GM20431 (cell line): ENCODE data around the gene PMIS2.
"Not testable (repeated sequence)": the region's sequence is repeated elsewhere in the genome, so short reads cannot be mapped to it uniquely, and the experiment has no call there.

Experiments
- in situ Hi-C: fragments of 300-500 bp; cut with MseI, MboI; formaldehyde crosslinking; loops from one replicate; pipeline ENCODE4 v1.15.0; 2020; ENCODE audit warnings: low sequenced_read_pairs; ENCODE audit not compliant: unreplicated experiment

PMIS2 gene

DNA sequence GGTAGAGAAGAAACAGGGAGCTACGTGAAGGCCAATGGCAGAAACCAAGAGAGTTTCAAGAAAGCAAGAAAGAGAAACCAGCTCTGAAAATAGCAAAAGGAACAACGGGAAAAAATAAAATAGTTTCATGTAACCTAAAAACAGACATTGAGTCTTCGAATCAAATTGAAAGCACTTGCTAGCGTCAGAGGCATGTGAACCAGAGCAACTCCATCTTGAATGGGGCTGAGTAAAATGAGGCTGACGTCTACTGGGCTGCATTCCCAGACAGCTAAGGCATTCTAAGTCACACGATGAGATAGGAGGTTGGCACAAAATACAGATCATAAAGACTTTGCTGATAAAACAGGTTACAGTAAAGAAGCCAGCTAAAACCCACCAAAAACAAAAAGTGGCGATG, 7.3 kb upstream of the PMIS2 start:
- in situ Hi-C loops: no loop called here

DNA sequence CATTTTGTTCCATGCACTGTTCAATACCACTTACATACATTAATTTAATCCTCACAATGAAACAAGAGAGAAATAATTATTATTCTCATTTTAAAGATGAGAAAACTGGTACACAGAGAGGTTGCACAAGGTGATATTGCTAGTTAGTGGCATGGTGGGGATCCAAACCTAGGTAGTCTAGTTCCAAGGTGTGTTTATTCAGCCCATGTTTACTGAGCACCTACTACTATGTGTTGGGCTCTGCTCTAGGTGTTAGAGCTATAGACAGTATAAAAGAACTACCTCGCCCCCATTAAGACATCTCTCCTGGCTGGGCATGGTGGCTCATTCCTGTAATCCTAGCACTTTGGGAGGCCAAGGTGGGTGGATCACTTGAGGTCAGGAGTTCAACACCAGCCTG, 3.2 kb upstream of the PMIS2 start:
- in situ Hi-C loops: no loop called here

- in situ Hi-C loops: no loop called here
These were observed 1.3 kb downstream of the PMIS2 start for GRCh38 chr19:35587321-35587720.

DNA sequence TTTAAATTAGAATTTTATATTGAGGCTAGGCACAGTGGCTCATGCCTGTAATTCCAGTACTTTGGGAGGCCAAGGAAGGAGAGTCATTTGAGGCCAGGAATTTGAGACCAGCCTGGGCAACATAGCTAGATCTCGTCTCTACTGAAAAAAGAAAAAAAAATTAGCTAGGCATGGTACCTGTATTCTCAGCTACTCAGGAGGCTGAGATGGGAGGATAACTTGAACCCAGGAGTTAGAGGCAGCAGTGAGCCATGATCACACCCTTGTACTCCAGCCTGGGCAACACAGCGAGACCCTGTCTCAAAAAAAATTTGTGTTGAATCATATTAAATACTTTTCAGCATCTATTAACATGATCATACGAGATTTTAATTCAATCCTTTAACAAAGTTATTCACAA, 4.9 kb downstream of the PMIS2 start:
- in situ Hi-C loops: no loop called here

DNA sequence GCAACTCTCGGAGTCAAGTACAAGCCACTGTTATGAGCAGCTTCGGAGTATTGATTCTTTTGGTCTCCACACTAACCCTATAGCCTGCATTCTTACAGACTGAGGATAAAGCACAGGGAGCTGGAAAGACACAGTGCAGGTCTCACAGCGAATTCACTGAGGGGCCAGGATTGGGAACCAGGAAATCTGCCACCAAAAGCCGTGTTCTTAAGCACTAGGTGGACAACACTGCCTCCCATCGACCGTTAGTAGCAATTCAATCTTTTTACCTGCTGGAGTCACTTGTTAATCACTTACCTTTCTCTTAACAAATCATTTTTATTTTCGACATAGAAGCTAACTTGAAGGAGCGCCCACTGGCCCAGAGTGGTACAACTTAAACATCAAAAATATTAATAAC, 6.3 kb downstream of the PMIS2 start:
- in situ Hi-C loops: no loop called here

DNA sequence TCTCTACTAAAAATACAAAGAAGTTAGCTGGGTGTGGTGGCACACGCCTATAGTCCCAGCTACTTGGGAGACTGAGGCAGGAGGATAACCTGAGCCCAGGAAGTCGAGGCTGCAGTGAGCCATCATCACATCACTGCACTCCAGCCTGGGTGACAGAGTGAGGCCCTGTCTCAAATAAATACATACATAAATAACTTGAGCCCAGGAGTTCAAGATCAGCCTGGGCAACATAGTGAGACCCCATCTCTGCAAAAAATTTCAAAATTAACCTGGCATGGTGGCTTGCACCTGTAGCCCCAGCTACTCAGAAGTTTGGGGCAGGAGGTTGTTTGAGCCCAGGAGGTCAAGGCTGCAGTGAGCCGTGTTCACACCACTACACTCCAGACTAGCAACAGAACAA, 9.1 kb downstream of the PMIS2 start:
- in situ Hi-C loops: not testable (repeated sequence)

DNA sequence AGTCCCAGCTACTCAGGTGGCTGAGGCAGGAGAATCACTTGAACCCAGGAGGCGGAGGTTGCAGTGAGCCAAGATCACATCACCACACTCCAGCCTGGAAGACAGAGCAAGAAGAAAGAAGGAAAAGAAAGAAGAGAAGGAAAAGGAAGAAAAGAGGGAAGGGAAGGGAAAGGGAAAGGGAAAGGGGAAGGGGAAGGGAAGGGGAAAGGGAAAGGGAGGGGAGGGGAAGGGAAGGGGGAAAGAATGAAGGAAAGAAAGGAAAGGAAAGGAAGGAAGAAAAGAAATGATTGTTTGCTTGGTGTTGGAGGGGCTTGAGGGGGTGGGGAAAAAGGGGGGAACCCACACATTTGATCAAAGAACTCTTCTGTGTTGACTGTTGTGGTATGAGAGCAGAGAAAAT, 10.0 kb downstream of the PMIS2 start:
- in situ Hi-C loops: no loop called here

DNA sequence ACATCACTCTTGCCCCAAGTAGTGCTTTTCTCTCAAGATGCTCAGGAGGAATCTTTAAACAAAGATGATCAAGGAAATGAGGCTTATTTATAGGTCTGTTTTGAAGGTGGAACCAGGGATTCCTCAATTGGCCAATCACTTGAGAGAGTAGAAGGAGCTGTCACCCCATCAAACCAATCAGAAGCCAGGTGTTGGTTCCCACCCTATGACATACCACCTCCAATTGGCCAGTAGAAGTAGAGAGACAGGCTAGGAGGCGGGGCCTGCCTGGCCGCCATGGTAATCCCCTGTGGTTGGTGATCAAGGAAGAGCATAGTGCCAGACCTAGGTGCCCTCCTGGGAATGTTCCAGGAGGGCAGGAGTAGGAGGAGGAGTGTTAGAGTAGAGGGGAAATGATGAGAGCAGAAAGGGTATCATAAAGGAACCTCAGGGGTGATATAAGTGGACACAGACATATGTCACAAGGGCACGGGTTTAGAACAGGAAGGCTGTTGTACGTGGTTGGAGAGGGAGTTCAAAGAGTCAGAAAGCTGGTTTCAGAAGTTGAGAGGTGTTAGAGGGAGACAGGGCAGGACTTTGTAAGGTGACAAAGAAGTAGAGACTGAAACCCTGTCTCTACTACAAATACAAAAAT, 10.5 kb downstream of the PMIS2 start:
- in situ Hi-C loops: no loop called here

DNA sequence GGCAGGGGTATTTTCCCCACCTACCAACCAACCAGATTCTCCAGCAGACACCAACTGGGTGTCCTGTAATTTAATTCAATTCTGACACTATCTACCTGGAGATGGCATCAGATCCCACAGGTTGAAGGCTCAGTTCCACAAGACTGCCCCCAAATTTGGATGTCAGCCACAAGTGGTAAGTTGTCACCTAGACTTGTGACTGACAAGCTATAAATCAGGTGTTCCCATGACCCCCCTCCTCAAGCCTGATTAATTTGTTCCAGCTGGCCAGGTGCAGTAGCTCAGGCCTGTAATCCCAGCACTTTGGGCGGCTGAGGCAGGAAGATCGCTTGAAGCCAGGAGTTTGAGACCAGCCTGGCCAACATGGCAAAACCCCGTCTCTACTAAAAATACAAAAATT, 16.0 kb downstream of the PMIS2 start:
- in situ Hi-C loops: no loop called here

DNA sequence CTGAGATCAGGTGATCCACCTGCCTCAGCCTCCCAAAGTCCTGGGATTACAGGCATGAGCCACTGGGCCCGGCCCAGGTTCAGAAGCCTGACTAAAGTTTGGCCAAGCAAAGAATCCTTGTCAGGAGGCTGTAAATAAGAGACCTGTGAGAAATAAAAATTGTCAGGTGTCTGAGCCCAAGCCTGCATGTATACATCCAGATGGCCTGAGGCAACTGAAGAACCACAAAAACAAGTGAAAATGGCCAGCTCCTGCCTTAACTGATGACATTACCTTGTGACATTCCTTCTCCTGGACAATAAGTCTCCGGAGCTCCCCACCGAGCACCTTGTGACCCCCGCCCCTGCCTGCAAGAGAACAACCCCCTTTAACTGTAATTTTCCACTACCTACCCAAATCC, 18.5 kb downstream of the PMIS2 start:
- in situ Hi-C loops: not testable (repeated sequence)

GRCh38 chr19:35607170-35607569, 21.2 kb downstream of the PMIS2 start:
- in situ Hi-C loops: not testable (repeated sequence)

- in situ Hi-C loops: no loop called here
These were observed 21.7 kb downstream of the PMIS2 start for GRCh38 chr19:35607661-35608060.

DNA sequence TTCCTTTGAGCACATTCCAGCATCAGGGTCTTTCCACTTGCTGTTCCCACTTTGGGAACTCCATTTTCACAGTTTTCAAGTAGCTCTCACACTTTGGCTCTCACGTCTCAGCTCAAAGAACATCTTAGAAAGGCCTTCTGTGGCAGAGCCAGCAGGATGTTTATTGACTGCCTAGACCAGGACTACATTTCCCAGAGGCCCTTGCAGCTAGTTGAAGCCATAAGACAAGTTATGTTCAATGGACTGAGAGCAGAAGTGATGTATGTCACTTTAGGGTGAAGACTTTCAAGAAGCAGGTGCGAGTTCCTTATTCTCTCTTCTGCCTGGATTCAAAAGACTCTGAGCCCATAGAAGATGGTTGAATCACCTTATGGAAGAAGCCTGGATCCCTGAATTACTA, 22.3 kb downstream of the PMIS2 start:
- in situ Hi-C loops: no loop called here

DNA sequence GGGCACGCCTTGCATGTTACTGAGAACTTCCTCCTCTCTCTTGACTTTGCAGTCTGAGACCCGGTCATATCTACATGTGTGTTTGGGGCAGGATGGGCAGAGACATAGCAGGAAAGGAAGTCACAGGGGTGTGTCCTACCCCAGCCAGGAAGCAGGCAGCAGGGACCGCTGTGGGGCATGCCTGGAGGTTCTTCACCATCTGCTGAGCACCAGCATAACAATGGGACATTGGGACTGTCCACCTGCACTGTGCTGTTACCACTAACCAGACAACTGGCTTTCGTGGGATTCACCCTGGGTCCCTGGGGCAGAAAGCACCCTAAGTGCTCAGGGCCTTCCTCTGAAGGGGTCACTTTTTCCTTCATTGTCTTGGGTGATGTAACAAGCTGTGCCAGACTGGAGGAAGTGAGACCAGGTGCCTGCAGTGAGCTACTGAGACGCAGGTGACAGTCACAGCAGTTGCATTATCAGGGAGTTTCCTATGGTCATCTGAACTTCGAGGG, 23.9 kb downstream of the PMIS2 start:
- in situ Hi-C loops: no loop called here

DNA sequence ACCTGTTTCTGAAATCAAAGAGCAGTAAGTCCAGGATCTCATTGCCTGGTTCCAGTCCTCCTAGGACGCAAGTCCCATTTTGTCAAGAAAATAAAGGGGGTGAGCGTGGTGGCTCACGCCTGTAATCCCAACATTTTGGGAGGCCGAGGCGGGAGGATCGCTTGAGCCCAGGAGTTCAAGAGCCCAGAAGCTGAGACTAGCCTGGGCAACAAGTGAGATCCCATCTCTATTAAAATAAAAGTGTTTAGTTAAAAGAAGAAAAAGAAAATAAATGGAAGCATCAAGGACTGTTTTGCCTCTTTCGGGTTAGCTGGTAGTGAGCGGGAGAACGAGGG, 26.2 kb downstream of the PMIS2 start:
- in situ Hi-C loops: no loop called here

DNA sequence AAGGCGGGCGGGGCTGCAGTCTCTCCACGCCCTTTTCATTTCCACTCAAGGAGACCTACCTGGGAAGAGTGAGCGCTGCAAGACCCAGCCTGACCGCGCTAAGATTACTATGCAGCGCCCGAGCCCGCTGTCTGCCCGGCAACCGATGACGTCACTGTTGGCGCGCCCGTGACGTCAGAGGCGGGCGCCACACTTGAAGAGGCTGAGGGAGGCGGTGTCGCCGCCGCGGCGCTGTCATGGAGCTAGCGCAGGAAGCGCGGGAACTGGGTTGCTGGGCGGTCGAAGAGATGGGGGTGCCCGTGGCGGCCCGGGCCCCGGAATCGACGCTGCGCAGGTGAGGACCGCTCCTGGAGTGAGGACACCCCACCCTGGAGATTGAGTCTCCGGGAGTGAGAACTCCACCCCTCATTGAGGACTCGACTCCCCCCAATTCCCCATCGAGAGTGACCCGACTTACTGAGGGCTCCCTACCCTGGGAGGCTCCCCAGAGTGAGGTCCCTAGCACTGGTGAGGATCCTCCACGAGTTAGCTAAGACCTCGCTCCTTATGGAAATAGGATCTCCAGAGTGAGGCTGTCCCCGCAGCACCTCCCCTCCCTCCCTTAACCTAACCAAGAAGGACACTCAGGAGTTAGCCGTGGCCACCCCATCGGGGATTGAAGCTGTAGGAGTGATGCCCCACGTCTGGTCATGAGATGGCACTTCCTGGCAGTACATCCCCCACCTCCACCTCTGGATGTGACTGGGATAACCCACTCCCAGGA, 26.8 kb downstream of the PMIS2 start, which contains the start of gene HAUS5:
HAUS5 (plus strand) TSS at position 177 of the 763 bp plus-strand sequence; CDS start at position 237, 60 bp downstream.
- in situ Hi-C loops: no loop called here

- in situ Hi-C loops: no loop called here
These were observed 27.6 kb downstream of the PMIS2 start for GRCh38 chr19:35613574-35613973.

GRCh38 chr19:35615036-35615435, 29.1 kb downstream of the PMIS2 start:
- in situ Hi-C loops: no loop called here

- in situ Hi-C loops: no loop called here
These were observed 32.9 kb downstream of the PMIS2 start for GRCh38 chr19:35618857-35619256.

GRCh38 chr19:35619290-35619923, 33.4 kb downstream of the PMIS2 start:
- in situ Hi-C loops: no loop called here

DNA sequence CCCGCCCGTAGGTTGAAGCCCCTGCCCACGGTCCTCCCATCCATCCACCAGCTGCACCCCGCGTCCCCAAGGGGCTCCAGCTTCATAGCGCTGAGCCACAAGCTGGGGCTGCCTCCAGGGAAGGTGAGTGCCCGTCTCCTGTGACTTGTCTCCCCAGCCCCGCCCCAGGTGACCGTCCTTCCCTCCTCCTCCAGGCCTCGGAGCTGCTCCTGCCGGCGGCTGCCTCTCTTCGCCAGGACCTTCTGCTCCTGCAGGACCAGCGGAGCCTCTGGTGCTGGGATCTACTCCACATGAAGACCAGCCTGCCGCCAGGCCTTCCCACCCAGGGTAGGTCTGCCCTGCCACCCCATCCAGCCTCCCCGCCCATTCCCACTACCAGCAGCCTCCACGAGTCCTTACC, 34.0 kb downstream of the PMIS2 start:
- in situ Hi-C loops: no loop called here
